Astrocyte (in vitro differentiated cells and primary cell): Measurements from ENCODE around the gene PRKCA. TPM values are rescaled to one million over a fixed set of nuclear protein-coding genes. Genes with fewer than 3 reads are reported as not detected.

ENCODE experiments used
- DNase-seq: peaks from one replicate; pipeline ENCODE4 v3.0.0-alpha.2; 2010; ENCODE audit warnings: low read depth
- FAIRE-seq: peaks from 2 replicates; lab custom pipeline; 2011; peaks lifted over from hg19 to GRCh38; lab: Jason Lieb, UNC
- H2AFZ ChIP-seq: 2 replicates; pipeline ENCODE4 v1.6.0; 2012; ENCODE audit warnings: low read depth, low read length, inconsistent platforms
- H3K27ac ChIP-seq: 2 replicates; pipeline ENCODE4 v1.5.1; 2011; ENCODE audit warnings: low read depth, low read length, inconsistent platforms
- H3K27me3 ChIP-seq: 2 replicates; pipeline ENCODE4 v1.6.0; 2011; ENCODE audit warnings: low read length, inconsistent platforms; ENCODE audit not compliant: insufficient read depth
- H3K36me3 ChIP-seq: 2 replicates; pipeline ENCODE4 v1.5.1; 2011; ENCODE audit warnings: low read length, inconsistent platforms; ENCODE audit not compliant: insufficient read depth
- H3K4me1 ChIP-seq: 2 replicates; pipeline ENCODE4 v1.5.1; 2011; ENCODE audit warnings: low read length, inconsistent platforms; ENCODE audit not compliant: insufficient read depth
- H3K4me2 ChIP-seq: 2 replicates; pipeline ENCODE4 v1.6.0; 2012; ENCODE audit warnings: low read length, inconsistent platforms
- H3K4me3 ChIP-seq: 2 replicates; pipeline ENCODE4 v1.5.1; 2011; ENCODE audit warnings: low read depth, mild to moderate bottlenecking, low read length, inconsistent platforms; ENCODE audit not compliant: insufficient read depth
- H3K79me2 ChIP-seq: 2 replicates; pipeline ENCODE4 v1.6.0; 2012; ENCODE audit warnings: mild to moderate bottlenecking, low read length, inconsistent platforms; ENCODE audit not compliant: insufficient read depth
- H3K9ac ChIP-seq: 2 replicates; pipeline ENCODE4 v1.6.0; 2012; ENCODE audit warnings: mild to moderate bottlenecking, low read length, inconsistent platforms
- H3K9me3 ChIP-seq: 2 replicates; pipeline ENCODE4 v1.5.1; 2012; ENCODE audit warnings: low read depth, mild to moderate bottlenecking, low read length, inconsistent platforms; ENCODE audit not compliant: insufficient read depth
- H4K20me1 ChIP-seq: 2 replicates; pipeline ENCODE4 v1.6.0; 2012; ENCODE audit warnings: low read length, inconsistent platforms; ENCODE audit not compliant: insufficient read depth
- H3K27ac Mint-ChIP-seq: one replicate; pipeline ENCODE4 v1.8.0; 2021; ENCODE audit warnings: mild to moderate bottlenecking, mixed read lengths; ENCODE audit not compliant: unreplicated experiment
- H3K27me3 Mint-ChIP-seq: one replicate; pipeline ENCODE4 v1.8.0; 2021; ENCODE audit warnings: low read depth, mixed read lengths; ENCODE audit not compliant: unreplicated experiment
- H3K36me3 Mint-ChIP-seq: one replicate; pipeline ENCODE4 v1.8.0; 2021; ENCODE audit warnings: low read depth, mixed read lengths; ENCODE audit not compliant: unreplicated experiment
- H3K4me1 Mint-ChIP-seq: one replicate; pipeline ENCODE4 v1.8.0; 2021; ENCODE audit warnings: low read depth, mixed read lengths; ENCODE audit not compliant: unreplicated experiment
- H3K4me3 Mint-ChIP-seq: one replicate; pipeline ENCODE4 v1.8.0; 2021; ENCODE audit warnings: mild to moderate bottlenecking, moderate library complexity, mixed read lengths; ENCODE audit not compliant: unreplicated experiment
- H3K9me3 Mint-ChIP-seq: one replicate; pipeline ENCODE4 v1.8.0; 2021; ENCODE audit warnings: mild to moderate bottlenecking, mixed read lengths; ENCODE audit not compliant: unreplicated experiment
- EZH2 ChIP-seq: IDR thresholded peaks from 2 replicates; pipeline ENCODE4 v1.6.1; 2012; ENCODE audit warnings: mild to moderate bottlenecking, low read length, inconsistent platforms; ENCODE audit not compliant: insufficient read depth
- total RNA-seq: library from RNA; stranded (reverse); gene quantifications from 2 replicates; pipeline ENCODE4 v1.2.1, GENCODE V29; 2021
- TF ChIP-seq, protein P1 (sequence below): IDR thresholded peaks from 2 replicates; pipeline ENCODE4 v1.5.1; 2011; ENCODE audit warnings: low read depth, mild to moderate bottlenecking, inconsistent platforms, low read length, moderate library complexity; ENCODE audit not compliant: insufficient read depth

The PRKCA gene
- total RNA-seq, 1 donor from 2014 or later, result 49.9 TPM

DNA sequence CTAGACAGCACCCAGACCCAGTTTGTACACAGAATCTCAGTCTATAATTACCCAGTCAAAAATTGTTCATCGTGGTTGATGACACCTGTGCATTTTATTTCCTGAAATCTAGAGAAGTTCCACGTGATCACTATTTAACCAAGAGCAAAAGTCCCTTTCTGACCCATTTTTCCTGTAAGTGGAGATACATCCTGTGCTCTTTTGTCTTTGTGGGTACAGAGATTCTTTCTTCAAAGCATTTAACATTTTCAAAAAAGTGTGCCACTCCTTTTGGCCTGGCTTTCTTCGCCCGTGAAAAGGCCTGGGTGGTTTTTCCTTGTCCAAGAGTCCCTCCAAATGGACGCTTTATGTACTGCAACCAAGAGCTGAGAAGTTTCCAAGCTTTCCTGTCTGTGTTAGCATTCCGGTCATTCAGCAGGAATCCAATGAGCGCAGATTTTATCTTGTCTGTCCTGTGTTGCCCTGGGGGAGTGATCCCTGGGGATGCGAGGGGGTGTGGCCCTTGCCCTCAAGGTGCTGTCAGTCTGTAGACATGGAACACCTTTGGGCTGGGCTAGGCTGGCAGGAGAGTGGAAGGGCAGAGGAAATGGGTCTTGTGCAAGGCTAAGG is 371.4 kb downstream of the PRKCA start:
- Mint-ChIP-seq H3K4me1 (peaks cover 5% of the 10 kb centered on the region), H3K27me3 (no peaks in the 10 kb centered on the region), H3K9me3 (no peaks in the 10 kb centered on the region), H3K4me3 (no peak overlapping the region), H3K27ac (no peak overlapping the region), H3K36me3 (peaks cover 11% of the 10 kb centered on the region)
- TF ChIP-seq, protein P1, sequence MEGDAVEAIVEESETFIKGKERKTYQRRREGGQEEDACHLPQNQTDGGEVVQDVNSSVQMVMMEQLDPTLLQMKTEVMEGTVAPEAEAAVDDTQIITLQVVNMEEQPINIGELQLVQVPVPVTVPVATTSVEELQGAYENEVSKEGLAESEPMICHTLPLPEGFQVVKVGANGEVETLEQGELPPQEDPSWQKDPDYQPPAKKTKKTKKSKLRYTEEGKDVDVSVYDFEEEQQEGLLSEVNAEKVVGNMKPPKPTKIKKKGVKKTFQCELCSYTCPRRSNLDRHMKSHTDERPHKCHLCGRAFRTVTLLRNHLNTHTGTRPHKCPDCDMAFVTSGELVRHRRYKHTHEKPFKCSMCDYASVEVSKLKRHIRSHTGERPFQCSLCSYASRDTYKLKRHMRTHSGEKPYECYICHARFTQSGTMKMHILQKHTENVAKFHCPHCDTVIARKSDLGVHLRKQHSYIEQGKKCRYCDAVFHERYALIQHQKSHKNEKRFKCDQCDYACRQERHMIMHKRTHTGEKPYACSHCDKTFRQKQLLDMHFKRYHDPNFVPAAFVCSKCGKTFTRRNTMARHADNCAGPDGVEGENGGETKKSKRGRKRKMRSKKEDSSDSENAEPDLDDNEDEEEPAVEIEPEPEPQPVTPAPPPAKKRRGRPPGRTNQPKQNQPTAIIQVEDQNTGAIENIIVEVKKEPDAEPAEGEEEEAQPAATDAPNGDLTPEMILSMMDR, result peak; percentile 92
- TF ChIP-seq EZH2, result no peak
- FAIRE-seq, result peak; percentile 80
- no peaks in the 10 kb centered on the region for H3K79me2 ChIP-seq
- no peak overlapping the region for H2AFZ ChIP-seq
- no peaks in the 10 kb centered on the region for H3K27me3 ChIP-seq
- no peak overlapping the region for H3K27ac ChIP-seq
- H3K9ac ChIP-seq, result no peak overlapping the region
- no peaks in the 10 kb centered on the region for H3K9me3 ChIP-seq
- H3K4me3 ChIP-seq, result no peak overlapping the region
- H4K20me1 ChIP-seq, result peaks cover 16% of the 10 kb centered on the region
- no peaks in the 10 kb centered on the region for H3K36me3 ChIP-seq
- no peaks in the 10 kb centered on the region for H3K4me1 ChIP-seq
- no peak overlapping the region for H3K4me2 ChIP-seq
- peak; percentile 54 for DNase-seq

DNA sequence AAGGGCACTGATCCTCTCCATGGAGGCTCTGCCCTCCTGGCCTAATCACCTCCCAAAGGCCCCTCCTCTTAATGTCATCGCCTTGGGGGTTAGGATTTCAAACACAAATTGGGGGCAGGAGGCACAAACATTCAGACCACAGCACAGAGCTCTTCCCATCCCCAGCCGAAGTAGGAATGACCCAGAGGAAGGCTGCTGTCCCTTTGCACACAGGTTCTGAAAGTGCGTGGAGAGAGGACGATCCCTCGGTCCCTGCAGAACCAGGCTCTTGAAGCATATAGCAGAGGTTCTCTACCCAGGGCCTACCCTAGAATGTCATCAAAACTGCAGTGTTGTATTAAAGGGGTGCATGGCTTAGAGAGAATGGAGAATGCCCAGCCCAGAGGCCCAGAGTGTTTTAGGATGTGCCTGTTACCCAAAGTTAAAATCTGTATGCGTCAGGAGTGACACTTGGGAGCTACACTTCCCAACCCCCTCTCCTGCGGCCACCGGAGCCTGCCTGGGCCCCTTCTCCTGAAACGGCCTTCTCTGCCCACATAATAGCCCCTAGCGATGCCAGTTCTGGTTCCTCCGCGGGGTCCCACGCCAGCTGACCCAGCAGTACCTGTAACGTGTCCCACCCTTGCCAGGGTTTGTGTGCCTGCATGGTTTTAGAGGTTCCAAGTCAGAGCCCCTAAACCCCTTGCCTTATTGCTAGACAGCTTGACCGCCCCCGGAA is 373.0 kb downstream of the PRKCA start:
- Histone ChIP-seq H3K9me3 (no peaks in the 10 kb centered on the region), H3K4me2 (no peak overlapping the region), H3K27me3 (no peaks in the 10 kb centered on the region), H3K9ac (no peak overlapping the region), H4K20me1 (peaks cover 16% of the 10 kb centered on the region), H3K79me2 (no peaks in the 10 kb centered on the region), H3K36me3 (no peaks in the 10 kb centered on the region), H3K4me3 (no peak overlapping the region), H3K4me1 (no peaks in the 10 kb centered on the region), H3K27ac (no peak overlapping the region), H2AFZ (no peak overlapping the region)
- H3K27me3 Mint-ChIP-seq, result no peaks in the 10 kb centered on the region
- no peaks in the 10 kb centered on the region for H3K9me3 Mint-ChIP-seq
- no peak overlapping the region for H3K27ac Mint-ChIP-seq
- TF ChIP-seq EZH2, result no peak
- TF ChIP-seq, protein P1, result no peak
- H3K36me3 Mint-ChIP-seq, result peaks cover 19% of the 10 kb centered on the region
- FAIRE-seq, result no peak
- no peak for DNase-seq
- H3K4me1 Mint-ChIP-seq, result peaks cover 5% of the 10 kb centered on the region
- no peak overlapping the region for H3K4me3 Mint-ChIP-seq

DNA sequence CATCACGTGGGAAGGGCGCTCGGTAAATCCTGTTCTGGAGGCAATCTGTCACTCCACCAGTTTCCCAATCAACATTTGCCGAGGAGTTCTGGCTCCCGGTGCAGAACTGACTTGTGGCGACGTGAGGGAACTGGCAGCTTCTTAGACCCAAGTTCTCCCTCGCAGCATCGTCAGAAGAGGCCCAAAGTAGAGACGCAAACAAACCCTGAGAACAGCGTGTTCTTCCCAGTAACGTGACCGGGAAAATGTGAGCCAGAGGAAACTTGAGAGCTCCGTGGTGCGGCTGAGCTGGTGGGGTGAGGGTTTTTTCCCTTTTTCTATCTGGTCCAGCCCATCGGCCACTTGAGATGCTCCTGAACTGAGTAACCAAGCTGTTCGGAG is 373.6 kb downstream of the PRKCA start:
- Histone ChIP-seq H3K36me3 (no peaks in the 10 kb centered on the region), H3K9ac (no peak overlapping the region), H3K27ac (no peak overlapping the region), H4K20me1 (peaks cover 16% of the 10 kb centered on the region), H3K4me3 (no peak overlapping the region), H3K4me2 (no peak overlapping the region), H3K9me3 (no peaks in the 10 kb centered on the region), H3K27me3 (no peaks in the 10 kb centered on the region), H3K79me2 (no peaks in the 10 kb centered on the region), H2AFZ (no peak overlapping the region), H3K4me1 (no peaks in the 10 kb centered on the region)
- FAIRE-seq (no peak), DNase-seq (peak; percentile 43)
- H3K4me3 Mint-ChIP-seq, result no peak overlapping the region
- H3K36me3 Mint-ChIP-seq, result peaks cover 19% of the 10 kb centered on the region
- H3K9me3 Mint-ChIP-seq, result no peaks in the 10 kb centered on the region
- no peaks in the 10 kb centered on the region for H3K27me3 Mint-ChIP-seq
- H3K27ac Mint-ChIP-seq, result no peak overlapping the region
- H3K4me1 Mint-ChIP-seq, result peaks cover 5% of the 10 kb centered on the region
- TF ChIP-seq, protein P1, result no peak
- TF ChIP-seq EZH2, result no peak
